IgD-negative memory B cell (primary cell): ENCODE measurements around the gene KRT6C. TPM values are rescaled to one million over a fixed set of nuclear protein-coding genes. Genes with fewer than 3 reads are reported as not detected.
"Not testable (repeated sequence)": the region's sequence is repeated elsewhere in the genome, so short reads cannot be mapped to it uniquely, and the experiment has no call there.

Source experiments
- H3K27ac Mint-ChIP-seq, 3 donors: one replicate each; pipeline ENCODE4 v1.8.0; 2020 to 2022; ENCODE audit warnings: mild to moderate bottlenecking in 3 of 3, mixed read lengths in 3 of 3, moderate library complexity in 1 of 3
- H3K27me3 Mint-ChIP-seq: one replicate; pipeline ENCODE4 v1.8.0; 2021; ENCODE audit warnings: mixed read lengths
- H3K36me3 Mint-ChIP-seq: one replicate; pipeline ENCODE4 v1.8.0; 2020; ENCODE audit warnings: mild to moderate bottlenecking, mixed read lengths
- H3K4me1 Mint-ChIP-seq, 3 donors: one replicate each; pipeline ENCODE4 v1.8.0; 2020 to 2022; ENCODE audit warnings: mixed read lengths in 3 of 3, mild to moderate bottlenecking in 1 of 3
- H3K4me3 Mint-ChIP-seq, 4 donors: one replicate each; pipeline ENCODE4 v1.8.0; 2020 to 2022; ENCODE audit warnings: mild to moderate bottlenecking in 4 of 4, mixed read lengths in 4 of 4, moderate library complexity in 3 of 4
- H3K9me3 Mint-ChIP-seq, 3 donors: one replicate each; pipeline ENCODE4 v1.8.0; 2020 to 2021; ENCODE audit warnings: mixed read lengths in 3 of 3, mild to moderate bottlenecking in 1 of 3
- polyA plus RNA-seq: library from polyadenylated mRNA; unstranded; fragments of 300-500 nt; fragmentation: Illumina TruSeq; gene quantifications from one replicate; pipeline ENCODE4 v1.2.3, GENCODE V29; 2021

KRT6C gene
- polyA plus RNA-seq, 1 donor from 2014 or later, result not detected

GRCh38 chr12:52508211-52508610, 34.6 kb upstream of the KRT6C start:
- H3K4me3 Mint-ChIP-seq, result no peak overlapping the region
- peaks cover 5% of the 10 kb centered on the region for H3K27me3 Mint-ChIP-seq
- H3K4me1 Mint-ChIP-seq, result no peaks in the 10 kb centered on the region
- H3K27ac Mint-ChIP-seq, result no peak overlapping the region
- peaks cover 0 to 8% (median 4%) of the 10 kb centered on the region in 3 donors for H3K9me3 Mint-ChIP-seq
- no peaks in the 10 kb centered on the region for H3K36me3 Mint-ChIP-seq

- Mint-ChIP-seq H3K4me1 (no peaks in the 10 kb centered on the region), H3K27ac (no peak overlapping the region), H3K27me3 (peaks cover 3% of the 10 kb centered on the region), H3K9me3 (peaks cover 0 to 13% (median 4%) of the 10 kb centered on the region in 3 donors), H3K4me3 (no peak overlapping the region), H3K36me3 (no peaks in the 10 kb centered on the region)
Observed at GRCh38 chr12:52506858-52507715, 33.5 kb upstream of the KRT6C start.

GRCh38 chr12:52502877-52503276, 29.3 kb upstream of the KRT6C start:
- Mint-ChIP-seq H3K27ac (no peak overlapping the region), H3K9me3 (peaks cover 0 to 4% (median 3%) of the 10 kb centered on the region in 3 donors), H3K4me3 (no peak overlapping the region), H3K27me3 (peaks cover 4% of the 10 kb centered on the region), H3K4me1 (peaks cover 0 to 1% (median 0%) of the 10 kb centered on the region in 3 donors), H3K36me3 (no peaks in the 10 kb centered on the region)

GRCh38 chr12:52501490-52501889, 27.9 kb upstream of the KRT6C start:
- Mint-ChIP-seq H3K27me3 (peaks cover 8% of the 10 kb centered on the region), H3K4me3 (no peak overlapping the region), H3K36me3 (no peaks in the 10 kb centered on the region), H3K4me1 (peaks cover 0 to 1% (median 0%) of the 10 kb centered on the region in 3 donors), H3K9me3 (peaks cover 0 to 4% (median 3%) of the 10 kb centered on the region in 3 donors), H3K27ac (no peak overlapping the region)

- H3K4me1 Mint-ChIP-seq, H3K27me3 Mint-ChIP-seq, H3K9me3 Mint-ChIP-seq, H3K27ac Mint-ChIP-seq, H3K4me3 Mint-ChIP-seq, H3K36me3 Mint-ChIP-seq: not testable (repeated sequence)
Observed at GRCh38 chr12:52500574-52500973, 27.0 kb upstream of the KRT6C start.

- no peaks in the 10 kb centered on the region for H3K36me3 Mint-ChIP-seq
Observed at GRCh38 chr12:52499806-52500560, 26.4 kb upstream of the KRT6C start.

GRCh38 chr12:52498946-52499345, 25.3 kb upstream of the KRT6C start:
- Mint-ChIP-seq H3K4me1 (peaks cover 0 to 8% (median 5%) of the 10 kb centered on the region in 3 donors), H3K36me3 (no peaks in the 10 kb centered on the region), H3K27me3 (peaks cover 6% of the 10 kb centered on the region), H3K4me3 (no peak overlapping the region), H3K27ac (no peak overlapping the region), H3K9me3 (peaks cover 0 to 4% (median 3%) of the 10 kb centered on the region in 3 donors)

More at GRCh38 chr12:52499806-52500560, 26.4 kb upstream of the KRT6C start:
- peaks cover 6% of the 10 kb centered on the region for H3K27me3 Mint-ChIP-seq
- no peak overlapping the region for H3K4me3 Mint-ChIP-seq
- no peak overlapping the region for H3K27ac Mint-ChIP-seq
- H3K4me1 Mint-ChIP-seq, result peaks cover 0 to 8% (median 5%) of the 10 kb centered on the region in 3 donors
- H3K9me3 Mint-ChIP-seq, result peaks cover 0 to 4% (median 3%) of the 10 kb centered on the region in 3 donors

- H3K27me3 Mint-ChIP-seq, result peaks cover 9% of the 10 kb centered on the region
- no peaks in the 10 kb centered on the region for H3K36me3 Mint-ChIP-seq
- no peak overlapping the region for H3K27ac Mint-ChIP-seq
- H3K9me3 Mint-ChIP-seq, result peaks cover 0 to 4% (median 3%) of the 10 kb centered on the region in 3 donors
- no peak overlapping the region for H3K4me3 Mint-ChIP-seq
- peaks cover 0 to 8% (median 5%) of the 10 kb centered on the region in 3 donors for H3K4me1 Mint-ChIP-seq
Observed at GRCh38 chr12:52497975-52498374, 24.4 kb upstream of the KRT6C start.

GRCh38 chr12:52496590-52497071, 23.0 kb upstream of the KRT6C start:
- H3K9me3 Mint-ChIP-seq, result peaks cover 0 to 3% (median 0%) of the 10 kb centered on the region in 3 donors
- H3K27me3 Mint-ChIP-seq, result peaks cover 16% of the 10 kb centered on the region
- peaks cover 0 to 8% (median 5%) of the 10 kb centered on the region in 3 donors for H3K4me1 Mint-ChIP-seq
- H3K36me3 Mint-ChIP-seq, result no peaks in the 10 kb centered on the region
- no peak overlapping the region for H3K27ac Mint-ChIP-seq
- no peak overlapping the region for H3K4me3 Mint-ChIP-seq

- no peaks in the 10 kb centered on the region for H3K36me3 Mint-ChIP-seq
- H3K27ac Mint-ChIP-seq, result no peak overlapping the region
- no peak overlapping the region for H3K4me3 Mint-ChIP-seq
- peaks cover 0 to 8% (median 5%) of the 10 kb centered on the region in 3 donors for H3K4me1 Mint-ChIP-seq
- H3K27me3 Mint-ChIP-seq, result peaks cover 17% of the 10 kb centered on the region
- H3K9me3 Mint-ChIP-seq, result peaks cover 0 to 3% (median 0%) of the 10 kb centered on the region in 3 donors
Observed at GRCh38 chr12:52496054-52496453, 22.4 kb upstream of the KRT6C start.

- Mint-ChIP-seq H3K27me3 (peaks cover 19% of the 10 kb centered on the region), H3K9me3 (peaks cover 0 to 3% (median 0%) of the 10 kb centered on the region in 3 donors), H3K4me1 (peaks cover 0 to 8% (median 4%) of the 10 kb centered on the region in 3 donors), H3K27ac (no peak overlapping the region), H3K36me3 (no peaks in the 10 kb centered on the region), H3K4me3 (no peak overlapping the region)
Observed at GRCh38 chr12:52495389-52495788, 21.8 kb upstream of the KRT6C start.

- Mint-ChIP-seq H3K9me3 (no peaks in the 10 kb centered on the region), H3K4me3 (no peak overlapping the region), H3K4me1 (peaks cover 0 to 8% (median 4%) of the 10 kb centered on the region in 3 donors), H3K27me3 (peaks cover 25% of the 10 kb centered on the region), H3K27ac (no peak overlapping the region), H3K36me3 (no peaks in the 10 kb centered on the region)
Observed at GRCh38 chr12:52494518-52494917, 20.9 kb upstream of the KRT6C start.

- peaks cover 0 to 8% (median 4%) of the 10 kb centered on the region in 3 donors for H3K4me1 Mint-ChIP-seq
- no peaks in the 10 kb centered on the region for H3K36me3 Mint-ChIP-seq
- no peak overlapping the region for H3K4me3 Mint-ChIP-seq
- H3K9me3 Mint-ChIP-seq, result no peaks in the 10 kb centered on the region
- H3K27me3 Mint-ChIP-seq, result peaks cover 26% of the 10 kb centered on the region
- H3K27ac Mint-ChIP-seq, result no peak overlapping the region
Observed at GRCh38 chr12:52494100-52494499, 20.5 kb upstream of the KRT6C start.

- no peak within 1 kb of the TSS for H3K27ac Mint-ChIP-seq
- peaks cover 0 to 2% (median 0%) of the 10 kb centered on the region in 3 donors for H3K9me3 Mint-ChIP-seq
- no peak within 1 kb of the TSS for H3K4me3 Mint-ChIP-seq
- peaks cover 0 to 8% (median 4%) of the 10 kb centered on the region in 3 donors for H3K4me1 Mint-ChIP-seq
- no peaks in the 10 kb centered on the region for H3K36me3 Mint-ChIP-seq
- peaks cover 27% of the 10 kb centered on the region for H3K27me3 Mint-ChIP-seq
Observed at GRCh38 chr12:52493172-52493571, 19.6 kb upstream of the KRT6C start, which contains the start of gene KRT6A. Gene KRT6A (minus strand): TSS chr12:52493257. CDS start chr12:52493188, 69 bp downstream.

GRCh38 chr12:52492405-52492804, 18.8 kb upstream of the KRT6C start:
- H3K9me3 Mint-ChIP-seq, H3K4me1 Mint-ChIP-seq, H3K4me3 Mint-ChIP-seq, H3K36me3 Mint-ChIP-seq, H3K27ac Mint-ChIP-seq: not testable (repeated sequence)
- peaks cover 25% of the 10 kb centered on the region for H3K27me3 Mint-ChIP-seq
